GM19043 (cell line): ENCODE measurements around the gene CNGA2.

Experiments
- ATAC-seq: cut with Tn5 transposase; IDR thresholded peaks from one replicate; pipeline ENCODE4 v1.9.1; 2021; ENCODE audit warnings: low read depth; ENCODE audit not compliant: unreplicated experiment

Gene CNGA2

DNA sequence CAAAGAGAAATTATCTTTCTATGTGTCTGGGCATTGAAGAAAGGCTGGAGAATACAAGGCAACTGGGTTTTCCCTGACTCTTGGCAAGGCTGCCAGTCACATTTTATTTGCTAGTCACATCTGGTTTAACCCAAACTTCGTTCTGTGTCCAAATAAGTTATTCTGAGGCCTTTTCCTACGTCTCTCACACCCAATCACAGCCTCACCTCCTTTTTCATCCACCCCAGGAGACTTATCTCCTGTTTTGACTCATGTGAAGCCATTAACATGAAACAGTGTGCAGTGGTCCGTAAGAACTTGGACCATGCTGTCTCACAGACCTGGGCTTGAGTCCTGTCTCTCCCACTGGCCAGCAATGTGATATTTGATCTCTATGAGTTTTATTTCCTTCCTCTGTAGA is 59.3 kb downstream of the CNGA2 start:
- no peak for ATAC-seq
